Muscle layer of duodenum (tissue), 2 donors: ENCODE measurements around the gene DDAH1.

ENCODE experiments used
- H3K27ac ChIP-seq: one replicate; pipeline ENCODE4 v1.7.0; 2013; ENCODE audit warnings: mild to moderate bottlenecking, low read length
- H3K27me3 ChIP-seq: one replicate; pipeline ENCODE4 v1.7.0; 2013; ENCODE audit warnings: low read depth, mild to moderate bottlenecking, control low read depth, low read length
- H3K36me3 ChIP-seq, 2 donors: one replicate each; pipeline ENCODE4 v1.7.0; 2013; ENCODE audit warnings: low read length in 2 of 2, control low read depth in 1 of 2, mild to moderate bottlenecking in 1 of 2; ENCODE audit not compliant: insufficient read depth in 2 of 2, control insufficient read depth in 1 of 2
- H3K4me1 ChIP-seq, 2 donors: one replicate each; pipeline ENCODE4 v1.7.0; 2013; ENCODE audit warnings: low read length in 2 of 2, mild to moderate bottlenecking in 2 of 2, control low read depth in 1 of 2, moderate library complexity in 1 of 2; ENCODE audit not compliant: insufficient read depth in 2 of 2, control insufficient read depth in 1 of 2
- H3K4me3 ChIP-seq, 2 donors: one replicate each; pipeline ENCODE4 v1.7.0; 2013; ENCODE audit warnings: low read length in 2 of 2, low read depth in 1 of 2, mild to moderate bottlenecking in 1 of 2
- H3K9me3 ChIP-seq, 2 donors: one replicate each; pipeline ENCODE4 v1.7.0; 2013; ENCODE audit warnings: low read length in 2 of 2, control low read depth in 1 of 2, mild to moderate bottlenecking in 1 of 2; ENCODE audit not compliant: control insufficient read depth in 1 of 2
- donor health status: healthy.

Gene DDAH1

GRCh38 chr1:85438353-85438752 lies 26.6 kb downstream of the DDAH1 start:
- Histone ChIP-seq H3K36me3 (no peaks in the 10 kb centered on the region), H3K4me3 (no peak overlapping the region), H3K4me1 (peaks cover 0 to 4% of the 10 kb centered on the region in 2 donors), H3K9me3 (no peaks in the 10 kb centered on the region), H3K27me3 (no peaks in the 10 kb centered on the region), H3K27ac (no peak overlapping the region)

GRCh38 chr1:85437139-85437538 lies 27.8 kb downstream of the DDAH1 start:
- Histone ChIP-seq H3K4me3 (no peak overlapping the region), H3K9me3 (no peaks in the 10 kb centered on the region), H3K27me3 (no peaks in the 10 kb centered on the region), H3K36me3 (no peaks in the 10 kb centered on the region), H3K27ac (no peak overlapping the region), H3K4me1 (peaks cover 0 to 4% of the 10 kb centered on the region in 2 donors)

- no peak overlapping the region for H3K27ac ChIP-seq
- H3K27me3 ChIP-seq, result no peaks in the 10 kb centered on the region
- H3K36me3 ChIP-seq, result no peaks in the 10 kb centered on the region
- H3K9me3 ChIP-seq, result no peaks in the 10 kb centered on the region
- no peak overlapping the region for H3K4me3 ChIP-seq
- no peaks in the 10 kb centered on the region for H3K4me1 ChIP-seq
Measured at GRCh38 chr1:85433096-85433495, 31.9 kb downstream of the DDAH1 start.

- no peaks in the 10 kb centered on the region for H3K4me1 ChIP-seq
- no peak overlapping the region for H3K4me3 ChIP-seq
- H3K9me3 ChIP-seq, result peaks cover 0 to 2% of the 10 kb centered on the region in 2 donors
- no peaks in the 10 kb centered on the region for H3K36me3 ChIP-seq
- H3K27ac ChIP-seq, result no peak overlapping the region
- no peaks in the 10 kb centered on the region for H3K27me3 ChIP-seq
Measured at GRCh38 chr1:85428471-85429089, 36.4 kb downstream of the DDAH1 start.

GRCh38 chr1:85427849-85428248 lies 37.1 kb downstream of the DDAH1 start:
- Histone ChIP-seq H3K36me3 (no peaks in the 10 kb centered on the region), H3K4me3 (no peak overlapping the region), H3K27ac (no peak overlapping the region), H3K27me3 (no peaks in the 10 kb centered on the region), H3K9me3 (peaks cover 0 to 2% of the 10 kb centered on the region in 2 donors), H3K4me1 (no peaks in the 10 kb centered on the region)

- H3K27me3 ChIP-seq, result no peaks in the 10 kb centered on the region
- no peaks in the 10 kb centered on the region for H3K36me3 ChIP-seq
- no peaks in the 10 kb centered on the region for H3K4me1 ChIP-seq
- H3K4me3 ChIP-seq, result no peak overlapping the region
- no peak overlapping the region for H3K27ac ChIP-seq
- H3K9me3 ChIP-seq, result peaks cover 0 to 2% of the 10 kb centered on the region in 2 donors
Measured at GRCh38 chr1:85427331-85427730, 37.6 kb downstream of the DDAH1 start.

- no peak overlapping the region for H3K4me3 ChIP-seq
- peaks cover 0 to 12% of the 10 kb centered on the region in 2 donors for H3K9me3 ChIP-seq
- H3K4me1 ChIP-seq, result no peaks in the 10 kb centered on the region
- no peaks in the 10 kb centered on the region for H3K27me3 ChIP-seq
- H3K36me3 ChIP-seq, result no peaks in the 10 kb centered on the region
- H3K27ac ChIP-seq, result no peak overlapping the region
Measured at GRCh38 chr1:85421179-85421578, 43.8 kb downstream of the DDAH1 start.

GRCh38 chr1:85420199-85420598 lies 44.8 kb downstream of the DDAH1 start:
- no peak overlapping the region for H3K27ac ChIP-seq
- H3K27me3 ChIP-seq, result no peaks in the 10 kb centered on the region
- no peaks in the 10 kb centered on the region for H3K36me3 ChIP-seq
- H3K4me3 ChIP-seq, result no peak overlapping the region
- H3K4me1 ChIP-seq, result no peaks in the 10 kb centered on the region
- peaks cover 0 to 12% of the 10 kb centered on the region in 2 donors for H3K9me3 ChIP-seq

- Histone ChIP-seq H3K4me1 (no peaks in the 10 kb centered on the region), H3K4me3 (no peak overlapping the region), H3K27me3 (no peaks in the 10 kb centered on the region), H3K9me3 (peaks cover 0 to 9% of the 10 kb centered on the region in 2 donors), H3K27ac (no peak overlapping the region), H3K36me3 (no peaks in the 10 kb centered on the region)
Measured at GRCh38 chr1:85417876-85418275, 47.1 kb downstream of the DDAH1 start.

GRCh38 chr1:85417017-85417416 lies 47.9 kb downstream of the DDAH1 start:
- no peaks in the 10 kb centered on the region for H3K36me3 ChIP-seq
- H3K27ac ChIP-seq, result no peak overlapping the region
- H3K27me3 ChIP-seq, result no peaks in the 10 kb centered on the region
- peaks cover 0 to 9% of the 10 kb centered on the region in 2 donors for H3K9me3 ChIP-seq
- H3K4me1 ChIP-seq, result no peaks in the 10 kb centered on the region
- H3K4me3 ChIP-seq, result no peak overlapping the region

GRCh38 chr1:85413169-85413568 lies 51.8 kb downstream of the DDAH1 start:
- H3K27ac ChIP-seq, result no peak overlapping the region
- H3K9me3 ChIP-seq, result no peaks in the 10 kb centered on the region

More at GRCh38 chr1:85413169-85413568, 51.8 kb downstream of the DDAH1 start:
- no peaks in the 10 kb centered on the region for H3K27me3 ChIP-seq
- no peaks in the 10 kb centered on the region for H3K36me3 ChIP-seq
- no peak overlapping the region for H3K4me3 ChIP-seq
- H3K4me1 ChIP-seq, result peaks cover 0 to 3% of the 10 kb centered on the region in 2 donors
